NCI-H345 treated with DMSO at 0.1 percent for 48 hours (cell line): Measurements from ENCODE around the gene SGMS1.
"Not testable (repeated sequence)": the region's sequence is repeated elsewhere in the genome, so short reads cannot be mapped to it uniquely, and the experiment has no call there.

Experiments used
- DNase-seq: peaks from one replicate; lab custom pipeline; 2025; ENCODE audit not compliant: unreplicated experiment; lab: John Stamatoyannopoulos, UW

Gene SGMS1

GRCh38 chr10:50582766-50583762 lies 40.7 kb downstream of the SGMS1 start:
- DNase-seq, result no peak

GRCh38 chr10:50582046-50582445 lies 41.7 kb downstream of the SGMS1 start:
- DNase-seq, result no peak

GRCh38 chr10:50580262-50580891 lies 43.4 kb downstream of the SGMS1 start:
- DNase-seq, result no peak

- no peak for DNase-seq
Observed at GRCh38 chr10:50579491-50580261, 44.1 kb downstream of the SGMS1 start.

GRCh38 chr10:50578949-50579348 lies 44.8 kb downstream of the SGMS1 start:
- no peak for DNase-seq

GRCh38 chr10:50577681-50578350 lies 45.9 kb downstream of the SGMS1 start:
- no peak for DNase-seq

GRCh38 chr10:50577010-50577409 lies 46.7 kb downstream of the SGMS1 start:
- no peak for DNase-seq

GRCh38 chr10:50576245-50576815 lies 47.4 kb downstream of the SGMS1 start:
- no peak for DNase-seq

GRCh38 chr10:50575477-50576244 lies 48.1 kb downstream of the SGMS1 start:
- no peak for DNase-seq

- DNase-seq, result no peak
Observed at GRCh38 chr10:50574931-50575330, 48.8 kb downstream of the SGMS1 start.

GRCh38 chr10:50574305-50574704 lies 49.5 kb downstream of the SGMS1 start:
- no peak for DNase-seq

- DNase-seq, result no peak
Observed at GRCh38 chr10:50572017-50572491, 51.7 kb downstream of the SGMS1 start.

- not testable (repeated sequence) for DNase-seq
Observed at GRCh38 chr10:50568750-50569149, 55.0 kb downstream of the SGMS1 start.

GRCh38 chr10:50567384-50567783 lies 56.4 kb downstream of the SGMS1 start:
- no peak for DNase-seq

- no peak for DNase-seq
Observed at GRCh38 chr10:50566150-50566549, 57.6 kb downstream of the SGMS1 start.

GRCh38 chr10:50565301-50566083 lies 58.3 kb downstream of the SGMS1 start:
- DNase-seq, result no peak

- no peak for DNase-seq
Observed at GRCh38 chr10:50563906-50564305, 59.9 kb downstream of the SGMS1 start.

GRCh38 chr10:50561816-50562215 lies 61.9 kb downstream of the SGMS1 start:
- no peak for DNase-seq

- DNase-seq, result no peak
Observed at GRCh38 chr10:50561266-50561665, 62.5 kb downstream of the SGMS1 start.
